Endothelial cell of umbilical vein (primary cell): Measurements from ENCODE around the gene TRAPPC2L.

ENCODE experiments used
- EZH2 ChIP-seq: IDR thresholded peaks from 2 replicates; pipeline ENCODE4 v1.6.1; 2012; ENCODE audit warnings: borderline replicate concordance, low read depth, mild to moderate bottlenecking, moderate library complexity, low read length, inconsistent platforms; ENCODE audit not compliant: severe bottlenecking
- MAX ChIP-seq: IDR thresholded peaks from 2 replicates; pipeline ENCODE4 v1.6.1; 2011; ENCODE audit not compliant: insufficient read depth, insufficient read length
- MYC ChIP-seq: IDR thresholded peaks from one replicate; pipeline ENCODE4 v1.6.1; 2011; ENCODE audit warnings: mild to moderate bottlenecking, low read depth, low read length
- POLR2A ChIP-seq: IDR thresholded peaks from 2 replicates; pipeline ENCODE4 v1.6.1; 2012; ENCODE audit warnings: low read depth, mild to moderate bottlenecking, control low read depth, low read length
- POLR2AphosphoS5 ChIP-seq: IDR thresholded peaks from 2 replicates; pipeline ENCODE4 v1.6.1; 2012; ENCODE audit warnings: low read depth, mild to moderate bottlenecking, control low read depth, low read length, moderate library complexity; ENCODE audit not compliant: insufficient read depth
- TF ChIP-seq, protein P1 (sequence below), 2 donors: IDR thresholded peaks; 1 replicate in 1 of 2; 2 replicates in 1 of 2; pipeline ENCODE4 v1.5.1; 2011; ENCODE audit warnings: low read length in 2 of 2, mild to moderate bottlenecking in 2 of 2, moderate library complexity in 2 of 2, control low read depth in 1 of 2, inconsistent platforms in 1 of 2, low read depth in 1 of 2; ENCODE audit not compliant: insufficient read depth in 1 of 2; ENCODE audit errors: extremely low read depth in 1 of 2

- TF ChIP-seq MYC (no peak), POLR2A (no peak), MAX (no peak), POLR2AphosphoS5 (no peak), EZH2 (no peak)
- TF ChIP-seq, protein P1, sequence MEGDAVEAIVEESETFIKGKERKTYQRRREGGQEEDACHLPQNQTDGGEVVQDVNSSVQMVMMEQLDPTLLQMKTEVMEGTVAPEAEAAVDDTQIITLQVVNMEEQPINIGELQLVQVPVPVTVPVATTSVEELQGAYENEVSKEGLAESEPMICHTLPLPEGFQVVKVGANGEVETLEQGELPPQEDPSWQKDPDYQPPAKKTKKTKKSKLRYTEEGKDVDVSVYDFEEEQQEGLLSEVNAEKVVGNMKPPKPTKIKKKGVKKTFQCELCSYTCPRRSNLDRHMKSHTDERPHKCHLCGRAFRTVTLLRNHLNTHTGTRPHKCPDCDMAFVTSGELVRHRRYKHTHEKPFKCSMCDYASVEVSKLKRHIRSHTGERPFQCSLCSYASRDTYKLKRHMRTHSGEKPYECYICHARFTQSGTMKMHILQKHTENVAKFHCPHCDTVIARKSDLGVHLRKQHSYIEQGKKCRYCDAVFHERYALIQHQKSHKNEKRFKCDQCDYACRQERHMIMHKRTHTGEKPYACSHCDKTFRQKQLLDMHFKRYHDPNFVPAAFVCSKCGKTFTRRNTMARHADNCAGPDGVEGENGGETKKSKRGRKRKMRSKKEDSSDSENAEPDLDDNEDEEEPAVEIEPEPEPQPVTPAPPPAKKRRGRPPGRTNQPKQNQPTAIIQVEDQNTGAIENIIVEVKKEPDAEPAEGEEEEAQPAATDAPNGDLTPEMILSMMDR (IDR thresholded peaks at IDR 0.05; ENCODE audit: extremely low read depth in 1 of 2, insufficient read depth in 1 of 2, low read depth in 1 of 2, low read length in 2 of 2), result no peak
These were observed 15.2 kb upstream of the TRAPPC2L start for GRCh38 chr16:88841521-88842307.
